Measurements from ENCODE around the gene GRIK3. TPM values are rescaled to one million over a fixed set of nuclear protein-coding genes. Genes with fewer than 3 reads are reported as not detected.

GRIK3 gene
- total and polyA plus RNA-seq, 2 of the 8 experiments (the other 6 are each of a cell fraction or from before 2014, with no cell fraction given): 2.1 to 3.4 TPM

DNA sequence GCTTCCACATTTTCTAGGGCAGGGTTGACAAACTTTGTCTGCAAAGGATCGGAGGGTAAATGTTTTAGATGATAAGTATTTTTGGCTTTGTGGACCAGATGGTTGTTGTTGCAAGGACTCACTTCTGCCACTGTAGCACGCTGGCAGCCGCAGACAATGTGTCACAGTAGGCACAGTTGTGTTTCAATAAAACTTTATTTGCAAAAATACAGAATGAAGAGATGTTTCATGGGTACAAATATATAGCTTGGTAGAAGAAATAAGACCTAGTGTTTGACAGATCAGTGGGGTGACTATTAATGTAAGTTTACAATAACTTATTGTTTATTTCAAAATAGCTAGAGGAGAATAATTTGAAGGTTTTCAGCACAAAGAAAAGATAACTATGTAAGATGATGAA lies 127.8 kb downstream of the GRIK3 start:
- Histone ChIP-seq H2BK15ac (ENCODE audit: low read length) (no peak overlapping the region), H3K27ac (ENCODE audit: low read depth, low read length) (no peak overlapping the region), H3K9ac (replicated peaks in 1 of 4; ENCODE audit: extremely low read depth in 1 of 4, low read depth in 3 of 4, low read length in 3 of 4) (no peak overlapping the region), H2BK12ac (ENCODE audit: low read depth, low read length) (no peak overlapping the region), H2AFZ (ENCODE audit: low read length) (no peak overlapping the region), H2BK5ac (ENCODE audit: low read depth, low read length) (no peak overlapping the region), H3K14ac (ENCODE audit: insufficient read length) (no peak overlapping the region), H2BK20ac (ENCODE audit: low read length) (no peak overlapping the region), H4K8ac (ENCODE audit: extremely low read depth, insufficient read depth, low read length) (no peak overlapping the region), H2AK5ac (ENCODE audit: low read depth, low read length) (no peak overlapping the region), H2BK120ac (replicated peaks; ENCODE audit: low read depth, low read length) (no peak overlapping the region), H3K36me3 (ENCODE audit: control insufficient read depth in 2 of 4, insufficient read depth in 4 of 4, low read length in 3 of 4) (no peaks in the 10 kb centered on the region), H3K4me1 (replicated peaks in 1 of 4; ENCODE audit: control insufficient read depth in 3 of 4, insufficient read depth in 4 of 4, low read length in 3 of 4) (no peaks in the 10 kb centered on the region; a peak in 1 of 7 replicates), H4K20me1 (replicated peaks in 1 of 2; ENCODE audit: control insufficient read depth in 1 of 2, insufficient read depth in 2 of 2, low read length in 2 of 2) (no peaks in the 10 kb centered on the region), H3K23me2 (ENCODE audit: low read depth, low read length) (no peaks in the 10 kb centered on the region; the same call in 1 of the 2 replicates), H3K23ac (ENCODE audit: insufficient read length) (no peak overlapping the region), H3K4ac (replicated peaks; ENCODE audit: insufficient read length, low read depth, low read length) (no peak overlapping the region), H3K18ac (ENCODE audit: extremely low read depth, low read length) (no peak overlapping the region), H3K9me3 (ENCODE audit: insufficient read depth in 2 of 2, low read depth in 1 of 2, low read length in 1 of 2) (no peaks in the 10 kb centered on the region; a peak in 1 of 4 replicates), H4K5ac (ENCODE audit: insufficient read length, low read depth, low read length) (no peak overlapping the region), H3K56ac (replicated peaks; ENCODE audit: insufficient read length, low read depth, low read length) (no peak overlapping the region), H3K79me2 (ENCODE audit: control insufficient read depth in 1 of 2, insufficient read depth in 2 of 2, low read length in 2 of 2) (no peaks in the 10 kb centered on the region), H3K27me3 (replicated peaks in 1 of 4; ENCODE audit: control insufficient read depth in 3 of 4, extremely low read depth in 1 of 4, insufficient read depth in 3 of 4, low read length in 3 of 4) (no peaks in the 10 kb centered on the region; a peak in 1 of 7 replicates), H4K91ac (replicated peaks; ENCODE audit: insufficient read length, low read length) (no peak overlapping the region), H3K4me3 (ENCODE audit: extremely low read depth in 1 of 4, insufficient read depth in 2 of 4, low read depth in 3 of 4, low read length in 4 of 4) (no peak overlapping the region), H3K79me1 (ENCODE audit: low read depth, low read length) (no peaks in the 10 kb centered on the region), H3K4me2 (ENCODE audit: insufficient read depth in 1 of 2, low read depth in 2 of 2, low read length in 2 of 2) (no peak overlapping the region)
- FAIRE-seq (no peak), DNase-seq (ENCODE audit: low read depth in 1 of 2, low spot score in 2 of 2) (no peak)
- ChIA-PET CTCF (ENCODE audit: partially characterized antibody) (interaction anchor here (0.7 to 1.9 kb wide), 8 partner anchors 15 to 391 kb away, joined by 3 to 5 read pairs (median 3); no protein-coding TSS in a partner anchor), POLR2A (ENCODE audit: partially characterized antibody) (no interaction called here)
- TF ChIP-seq YY1 (IDR thresholded peaks at IDR 0.05; ENCODE audit: low read depth, low read length) (no peak), TAF1 (IDR thresholded peaks at IDR 0.05; ENCODE audit: low read depth, low read length) (no peak), GABPA (IDR thresholded peaks at IDR 0.05; ENCODE audit: borderline replicate concordance, insufficient read depth, low read length) (no peak), BRCA1 (IDR thresholded peaks at IDR 0.05; ENCODE audit: low read depth, low read length) (no peak), POLR2A (IDR thresholded peaks at IDR 0.05; ENCODE audit: control extremely low read depth in 1 of 2, low read depth in 2 of 2, low read length in 2 of 2) (no peak), POU5F1 (IDR thresholded peaks at IDR 0.05; ENCODE audit: low read depth, low read length) (no peak), KDM4A (IDR thresholded peaks at IDR 0.05; ENCODE audit: low read depth, low read length, severe bottlenecking) (no peak), BCL11A (IDR thresholded peaks at IDR 0.05; ENCODE audit: low read depth in 2 of 2, low read length in 2 of 2) (no peak), HDAC2 (IDR thresholded peaks at IDR 0.05; ENCODE audit: borderline replicate concordance in 1 of 2, low read depth in 2 of 2, low read length in 2 of 2) (no peak), SP2 (IDR thresholded peaks at IDR 0.05; ENCODE audit: low read length) (no peak)
- TF ChIP-seq, protein P1, sequence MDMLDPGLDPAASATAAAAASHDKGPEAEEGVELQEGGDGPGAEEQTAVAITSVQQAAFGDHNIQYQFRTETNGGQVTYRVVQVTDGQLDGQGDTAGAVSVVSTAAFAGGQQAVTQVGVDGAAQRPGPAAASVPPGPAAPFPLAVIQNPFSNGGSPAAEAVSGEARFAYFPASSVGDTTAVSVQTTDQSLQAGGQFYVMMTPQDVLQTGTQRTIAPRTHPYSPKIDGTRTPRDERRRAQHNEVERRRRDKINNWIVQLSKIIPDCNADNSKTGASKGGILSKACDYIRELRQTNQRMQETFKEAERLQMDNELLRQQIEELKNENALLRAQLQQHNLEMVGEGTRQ (IDR thresholded peaks at IDR 0.05; ENCODE audit: low read length): no peak
- WGBS, 2 experiments (ENCODE audit: extremely low coverage in 1 of 2, insufficient coverage in 1 of 2, insufficient read length in 1 of 2, insufficient replicate concordance in 2 of 2, low coverage in 1 of 2, low lambda C conversion rate in 2 of 2, missing lambda C conversion rate in 1 of 2): 88% methylated on average over 3 of the region's 3 CpGs; no CpG with 5 or more reads in 1 of the 2 experiments
